MM.1S (cell line): ENCODE measurements around the gene CEP290.

ENCODE experiments used
- DNase-seq: peaks from one replicate; pipeline ENCODE4 v3.0.0-alpha.2; 2015
- H2AFZ ChIP-seq: fragments of 300-600 bp; sonication (generic); 2 replicates; pipeline ENCODE4 v1.6.0; 2016; ENCODE audit warnings: antibody characterized with exemption, low read length
- H3F3A ChIP-seq: fragments of 300-600 bp; sonication (generic); 2 replicates; pipeline ENCODE4 v1.6.1; 2016; ENCODE audit warnings: mild to moderate bottlenecking, antibody characterized with exemption, low read length, moderate library complexity, mixed read lengths; ENCODE audit not compliant: insufficient read depth
- H3K27ac ChIP-seq: fragments of 300-600 bp; sonication (generic); 2 replicates; pipeline ENCODE4 v1.5.1; 2016; ENCODE audit warnings: mild to moderate bottlenecking, low read length
- H3K27me3 ChIP-seq: fragments of 300-600 bp; sonication (generic); replicated peaks from 2 replicates; pipeline ENCODE4 v1.6.0; 2016; ENCODE audit warnings: low read length; ENCODE audit not compliant: insufficient read depth
- H3K36me3 ChIP-seq: fragments of 300-600 bp; sonication (generic); replicated peaks from 2 replicates; pipeline ENCODE4 v1.6.1; 2016; ENCODE audit warnings: mild to moderate bottlenecking, low read length, mixed read lengths; ENCODE audit not compliant: insufficient read depth
- H3K4me1 ChIP-seq: fragments of 300-600 bp; sonication (generic); 2 replicates; pipeline ENCODE4 v1.6.1; 2016; ENCODE audit warnings: low read length, mixed read lengths
- H3K4me2 ChIP-seq: fragments of 300-600 bp; sonication (generic); 2 replicates; pipeline ENCODE4 v1.6.0; 2016; ENCODE audit warnings: low read depth, low read length
- H3K4me3 ChIP-seq: fragments of 300-600 bp; sonication (generic); 2 replicates; pipeline ENCODE4 v1.5.1; 2016; ENCODE audit warnings: low read length, mixed read lengths
- H3K79me2 ChIP-seq: fragments of 300-600 bp; sonication (generic); 2 replicates; pipeline ENCODE4 v1.6.1; 2016; ENCODE audit warnings: mixed run types, low read length, mixed read lengths
- H3K9ac ChIP-seq: fragments of 300-600 bp; sonication (generic); 2 replicates; pipeline ENCODE4 v1.6.1; 2016; ENCODE audit warnings: low read length, mixed read lengths
- H3K9me2 ChIP-seq: fragments of 300-600 bp; sonication (generic); replicated peaks from 2 replicates; pipeline ENCODE4 v1.6.1; 2016; ENCODE audit warnings: mild to moderate bottlenecking, low read length, mixed read lengths; ENCODE audit not compliant: insufficient read depth
- H3K9me3 ChIP-seq: fragments of 300-600 bp; sonication (generic); replicated peaks from 2 replicates; pipeline ENCODE4 v1.6.1; 2016; ENCODE audit warnings: mild to moderate bottlenecking, low read length, mixed read lengths; ENCODE audit not compliant: insufficient read depth
- H4K20me1 ChIP-seq: fragments of 300-600 bp; sonication (generic); 2 replicates; pipeline ENCODE4 v1.6.1; 2016; ENCODE audit warnings: mild to moderate bottlenecking, low read length, moderate library complexity, mixed read lengths; ENCODE audit not compliant: insufficient read depth
- CTCF ChIP-seq: fragments of 300-600 bp; sonication (generic); IDR thresholded peaks from 2 replicates; pipeline ENCODE4 v1.5.1; 2016; ENCODE audit warnings: antibody characterized with exemption, low read length, mixed read lengths
- EZH2 ChIP-seq: fragments of 300-600 bp; sonication (generic); optimal IDR thresholded peaks from 2 replicates; pipeline ENCODE3; 2017; ENCODE audit warnings: low read depth, mild to moderate bottlenecking, antibody characterized with exemption, low read length, mixed read lengths
- EZH2phosphoT487 ChIP-seq: fragments of 300-600 bp; sonication (generic); IDR thresholded peaks from 2 replicates; pipeline ENCODE4 v1.6.1; 2018; ENCODE audit warnings: antibody characterized with exemption, low read length

Gene CEP290

GRCh38 chr12:88029093-88029665 lies 112.7 kb downstream of the CEP290 start, which contains the start of gene C12orf50:
C12orf50 (minus strand) TSS chr12:88029401; CDS start chr12:88026962, 2,439 bp downstream.
- Histone ChIP-seq H2AFZ (no peak within 1 kb of the TSS), H4K20me1 (no peaks in the 10 kb centered on the region), H3K9me2 (no peaks in the 10 kb centered on the region), H3K27ac (no peak within 1 kb of the TSS), H3K9ac (no peak within 1 kb of the TSS), H3F3A (no peaks in the 10 kb centered on the region), H3K36me3 (no peaks in the 10 kb centered on the region), H3K4me1 (no peaks in the 10 kb centered on the region), H3K4me3 (no peak within 1 kb of the TSS), H3K27me3 (no peaks in the 10 kb centered on the region), H3K4me2 (no peak within 1 kb of the TSS), H3K9me3 (no peaks in the 10 kb centered on the region), H3K79me2 (no peaks in the 10 kb centered on the region)
- DNase-seq: no peak
- no peak for TF ChIP-seq EZH2
- no peak for TF ChIP-seq CTCF
- TF ChIP-seq EZH2phosphoT487: no peak

- H3K27me3 ChIP-seq: no peaks in the 10 kb centered on the region
These were observed 115.7 kb downstream of the CEP290 start for GRCh38 chr12:88026196-88026595.

GRCh38 chr12:88017964-88018363 lies 123.9 kb downstream of the CEP290 start:
- no peaks in the 10 kb centered on the region for H3K36me3 ChIP-seq
- H3F3A ChIP-seq: no peaks in the 10 kb centered on the region
- no peaks in the 10 kb centered on the region for H3K79me2 ChIP-seq
- H3K27ac ChIP-seq: no peak overlapping the region
- no peaks in the 10 kb centered on the region for H4K20me1 ChIP-seq
- H3K4me2 ChIP-seq: no peak overlapping the region
- no peaks in the 10 kb centered on the region for H3K27me3 ChIP-seq
- H3K9ac ChIP-seq: no peak overlapping the region
- no peak for DNase-seq
- TF ChIP-seq CTCF: no peak
- no peak for TF ChIP-seq EZH2phosphoT487
- no peak for TF ChIP-seq EZH2
- H3K9me3 ChIP-seq: no peaks in the 10 kb centered on the region
- no peak overlapping the region for H2AFZ ChIP-seq
- no peaks in the 10 kb centered on the region for H3K9me2 ChIP-seq
- H3K4me1 ChIP-seq: no peaks in the 10 kb centered on the region
- no peak overlapping the region for H3K4me3 ChIP-seq

More at GRCh38 chr12:88026196-88026595, 115.7 kb downstream of the CEP290 start:
- no peaks in the 10 kb centered on the region for H3F3A ChIP-seq
- no peaks in the 10 kb centered on the region for H4K20me1 ChIP-seq
- H3K9me3 ChIP-seq: no peaks in the 10 kb centered on the region
- no peaks in the 10 kb centered on the region for H3K79me2 ChIP-seq
- TF ChIP-seq EZH2phosphoT487: no peak
- TF ChIP-seq CTCF: no peak
- no peak for TF ChIP-seq EZH2
- no peaks in the 10 kb centered on the region for H3K36me3 ChIP-seq
- no peak for DNase-seq
- H2AFZ ChIP-seq: no peak overlapping the region
- no peak overlapping the region for H3K27ac ChIP-seq
- H3K4me1 ChIP-seq: no peaks in the 10 kb centered on the region
- H3K4me3 ChIP-seq: no peak overlapping the region
- H3K9ac ChIP-seq: no peak overlapping the region
- no peak overlapping the region for H3K4me2 ChIP-seq
- no peaks in the 10 kb centered on the region for H3K9me2 ChIP-seq
